Stimulated activated CD4-positive, alpha-beta T cell treated with anti-CD3 and anti-CD28 coated beads, TNF-alpha, amount 100 ng/mL, for 1 hour (primary cell): ENCODE results near the gene FAAP20.

ENCODE experiments used
- DNase-seq, 3 donors: peaks; one replicate each; pipeline ENCODE4 v3.0.0-alpha.2; 2020; ENCODE audit warnings: low read depth in 3 of 3, low spot score in 1 of 3

The FAAP20 gene

GRCh38 chr1:2180297-2181245 lies 14.0 kb downstream of the FAAP20 start:
- DNase-seq = no peak

GRCh38 chr1:2179283-2180013 lies 15.1 kb downstream of the FAAP20 start:
- no peak for DNase-seq

GRCh38 chr1:2178875-2179274 lies 15.7 kb downstream of the FAAP20 start:
- DNase-seq = no peak

GRCh38 chr1:2177946-2178538 lies 16.5 kb downstream of the FAAP20 start:
- no peak for DNase-seq

- DNase-seq = no peak
Measured at GRCh38 chr1:2177541-2177940, 17.0 kb downstream of the FAAP20 start.

- no peak for DNase-seq
Measured at GRCh38 chr1:2176615-2177014, 18.0 kb downstream of the FAAP20 start.

GRCh38 chr1:2175681-2176454 lies 18.7 kb downstream of the FAAP20 start:
- no peak for DNase-seq

- DNase-seq = no peak
Measured at GRCh38 chr1:2175055-2175414, 19.5 kb downstream of the FAAP20 start.

- DNase-seq = no peak
Measured at GRCh38 chr1:2174348-2175054, 20.1 kb downstream of the FAAP20 start.

GRCh38 chr1:2173546-2174347 lies 20.8 kb downstream of the FAAP20 start:
- no peak for DNase-seq

- no peak for DNase-seq
Measured at GRCh38 chr1:2172551-2173146, 21.9 kb downstream of the FAAP20 start.

GRCh38 chr1:2172012-2172411 lies 22.6 kb downstream of the FAAP20 start:
- no peak for DNase-seq

GRCh38 chr1:2170211-2170610 lies 24.4 kb downstream of the FAAP20 start:
- no peak for DNase-seq

- no peak for DNase-seq
Measured at GRCh38 chr1:2169200-2169836, 25.3 kb downstream of the FAAP20 start.

GRCh38 chr1:2168535-2168934 lies 26.0 kb downstream of the FAAP20 start:
- DNase-seq = no peak

- DNase-seq = no peak
Measured at GRCh38 chr1:2168090-2168489, 26.5 kb downstream of the FAAP20 start.

- DNase-seq = no peak
Measured at GRCh38 chr1:2166695-2167094, 27.9 kb downstream of the FAAP20 start.

- DNase-seq = no peak
Measured at GRCh38 chr1:2166254-2166653, 28.3 kb downstream of the FAAP20 start.

GRCh38 chr1:2165646-2166045 lies 28.9 kb downstream of the FAAP20 start:
- no peak for DNase-seq
